NCI-H1694 treated with DMSO at 0.1 percent for 48 hours (cell line): ENCODE data around the gene CACNA2D2.

Experiments
- DNase-seq: peaks from one replicate; lab custom pipeline; 2025; lab: John Stamatoyannopoulos, UW

Gene CACNA2D2

GRCh38 chr3:50427217-50427616, 76.2 kb downstream of the CACNA2D2 start:
- no peak for DNase-seq

DNA sequence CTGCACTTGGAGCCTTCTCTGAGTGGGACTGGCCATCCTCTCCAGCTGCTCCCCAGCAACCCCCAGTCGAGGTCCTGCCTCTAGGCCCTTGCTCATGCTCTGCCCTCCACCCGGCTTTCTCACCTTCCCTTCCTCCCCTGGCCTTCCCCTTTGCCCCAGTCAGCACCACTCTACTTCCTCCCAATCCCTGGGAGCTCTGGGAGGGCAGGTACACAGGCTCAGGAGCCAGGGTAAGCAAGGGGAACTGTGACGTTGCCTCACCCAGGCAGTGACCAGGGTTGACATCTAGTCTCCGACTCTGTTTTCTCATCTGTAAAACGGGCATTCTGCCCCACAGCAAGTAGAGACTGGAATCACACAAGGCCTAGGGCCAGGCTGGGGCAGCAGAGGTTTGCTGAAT, 77.5 kb downstream of the CACNA2D2 start:
- no peak for DNase-seq

GRCh38 chr3:50423543-50423942, 79.9 kb downstream of the CACNA2D2 start:
- peak; percentile 6 for DNase-seq

- DNase-seq = no peak
These were observed 81.3 kb downstream of the CACNA2D2 start for GRCh38 chr3:50422153-50422552.

DNA sequence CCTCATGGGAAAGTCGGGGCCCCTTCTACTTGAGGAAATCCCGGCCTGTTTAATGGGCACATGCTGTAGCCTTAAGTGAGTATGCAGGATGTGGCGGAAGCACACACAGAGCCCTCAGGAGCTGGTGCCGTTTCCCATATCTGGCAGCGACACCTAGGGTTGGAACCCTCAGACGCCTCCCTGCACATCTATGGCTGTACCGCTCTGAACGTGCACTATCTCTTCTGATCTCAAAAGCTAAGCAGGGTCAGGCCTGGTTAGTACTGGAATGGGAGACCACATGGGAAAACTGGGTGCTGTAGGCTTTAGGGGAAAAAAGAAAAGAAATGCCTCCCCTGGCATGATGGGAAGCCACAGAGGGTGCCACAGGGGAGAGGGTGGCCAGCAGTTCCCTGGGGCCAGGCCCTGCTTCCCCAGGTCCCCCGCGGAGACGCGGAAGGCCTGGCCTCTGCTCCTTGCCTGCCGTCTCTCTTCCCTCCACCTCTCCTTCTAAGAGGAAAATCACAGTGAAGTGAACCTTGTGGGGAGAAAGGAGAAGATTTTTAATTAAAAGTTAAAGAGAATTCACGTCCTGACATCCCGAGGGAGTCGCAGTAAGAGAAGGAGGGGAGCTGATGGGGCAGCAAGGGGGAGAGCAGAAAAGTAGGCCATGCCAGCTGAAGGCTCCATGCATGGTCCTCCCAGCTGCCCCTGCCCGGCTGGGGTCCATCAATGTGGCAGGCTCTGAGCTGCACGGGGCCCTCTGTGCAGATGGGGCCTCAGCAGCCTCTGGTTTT, 83.7 kb downstream of the CACNA2D2 start:
- no peak for DNase-seq

GRCh38 chr3:50418850-50419249, 84.6 kb downstream of the CACNA2D2 start:
- DNase-seq = no peak

DNA sequence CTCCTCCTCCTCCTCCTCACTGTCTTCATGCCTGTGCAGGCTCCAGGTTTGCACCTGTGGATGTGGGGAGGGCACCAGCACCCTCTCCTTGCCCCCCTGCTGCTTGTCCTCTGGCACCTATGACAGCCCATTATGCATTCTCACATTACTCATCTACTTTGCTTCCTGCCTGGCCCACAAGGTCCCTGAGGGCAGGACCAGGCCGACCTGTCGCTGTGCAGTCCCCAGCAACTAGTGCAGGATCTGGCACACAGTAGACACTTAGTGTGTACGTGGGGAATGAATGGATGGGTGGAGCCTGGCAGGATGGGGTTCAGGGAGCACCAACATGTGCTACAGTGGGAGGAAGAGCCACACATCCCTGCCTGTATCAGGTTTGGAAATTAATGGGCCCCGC, 85.8 kb downstream of the CACNA2D2 start:
- DNase-seq = no peak

- DNase-seq = no peak
These were observed 86.4 kb downstream of the CACNA2D2 start for GRCh38 chr3:50416736-50417636.

DNA sequence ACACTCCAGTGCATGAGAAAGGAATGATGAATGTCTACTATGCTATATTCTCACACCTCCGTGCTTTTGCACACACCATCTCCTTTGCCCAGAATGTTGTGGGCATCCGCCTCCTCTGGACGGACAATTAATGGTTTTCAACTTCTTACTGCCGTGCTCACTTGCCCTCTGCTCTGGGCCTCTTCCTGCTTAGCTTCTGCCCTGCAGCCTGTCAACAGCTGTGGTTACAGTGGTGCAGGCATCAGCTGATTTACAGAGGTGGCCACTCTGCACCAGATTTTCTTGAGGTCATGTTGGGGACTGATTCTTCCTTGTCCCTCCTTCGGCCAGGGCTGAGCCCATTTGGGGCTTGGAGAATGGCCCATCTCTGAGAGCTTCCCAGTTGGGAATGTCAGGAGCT, 87.6 kb downstream of the CACNA2D2 start:
- no peak for DNase-seq

DNA sequence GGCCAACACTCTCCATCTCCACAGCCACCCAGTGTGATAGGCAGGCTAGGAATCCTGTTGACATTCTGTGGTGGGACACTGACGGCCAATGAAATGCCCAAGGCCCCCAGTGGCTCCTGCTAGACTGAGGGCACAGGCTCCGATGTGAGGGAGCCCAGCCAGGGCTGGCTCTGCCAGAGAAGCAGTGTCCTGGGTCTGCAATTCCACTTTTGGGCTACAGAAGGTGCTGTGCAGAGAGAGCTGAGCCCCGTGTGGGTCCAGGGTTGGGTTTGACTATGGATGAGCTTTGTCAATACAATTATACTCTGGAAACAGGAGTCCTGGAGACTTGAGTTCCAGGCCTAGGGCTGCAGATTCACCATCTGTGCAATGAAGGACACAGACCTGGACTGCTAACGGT, 88.4 kb downstream of the CACNA2D2 start:
- no peak for DNase-seq

GRCh38 chr3:50414616-50415015, 88.8 kb downstream of the CACNA2D2 start:
- DNase-seq = peak; percentile 12

- DNase-seq = no peak
These were observed 91.1 kb downstream of the CACNA2D2 start for GRCh38 chr3:50412231-50412754.

DNA sequence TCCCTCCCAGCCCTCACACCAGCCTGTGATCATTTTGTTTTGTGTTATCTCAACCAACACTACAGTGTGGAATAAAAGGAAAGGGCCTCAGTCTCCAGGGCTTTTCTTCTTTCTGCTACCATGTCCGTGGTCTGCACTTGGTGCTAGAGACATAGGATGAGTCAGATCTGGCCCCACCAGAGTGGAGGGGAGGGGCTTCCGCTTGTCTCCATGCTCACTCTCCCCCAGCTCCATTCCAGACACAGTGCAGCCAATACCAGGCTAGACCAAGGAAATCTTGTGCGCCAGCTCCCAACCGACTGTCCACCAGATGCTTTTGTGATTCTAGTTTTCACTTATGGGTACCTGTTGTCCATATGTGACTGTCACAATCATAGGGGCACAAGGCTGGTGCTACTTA, 92.2 kb downstream of the CACNA2D2 start:
- no peak for DNase-seq

DNA sequence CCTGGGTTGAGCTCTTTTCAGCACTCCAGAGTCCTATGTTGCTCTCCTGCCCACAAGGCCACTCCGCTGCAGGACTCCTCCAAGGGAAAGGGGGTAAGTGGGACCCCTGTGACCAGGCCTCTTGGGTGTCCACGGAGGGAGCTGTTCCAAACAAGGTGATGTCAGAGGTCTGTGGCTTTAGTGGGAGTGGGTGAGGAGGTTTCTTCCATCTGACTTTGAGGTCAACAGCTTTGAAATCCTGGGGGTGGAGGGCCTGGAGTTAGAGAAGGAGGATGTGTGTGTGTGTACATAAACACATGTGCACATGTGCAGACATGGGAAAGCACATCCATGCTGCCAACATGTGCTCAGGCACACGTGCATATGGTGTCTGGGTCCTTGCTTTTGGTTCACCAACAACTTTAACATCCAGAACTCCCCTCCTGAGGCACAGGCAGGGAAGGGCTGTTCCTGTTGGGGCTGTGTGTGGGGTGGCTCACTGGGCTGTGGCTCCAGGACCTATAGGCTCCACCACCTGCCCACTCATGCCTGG, 92.8 kb downstream of the CACNA2D2 start:
- DNase-seq = no peak

DNA sequence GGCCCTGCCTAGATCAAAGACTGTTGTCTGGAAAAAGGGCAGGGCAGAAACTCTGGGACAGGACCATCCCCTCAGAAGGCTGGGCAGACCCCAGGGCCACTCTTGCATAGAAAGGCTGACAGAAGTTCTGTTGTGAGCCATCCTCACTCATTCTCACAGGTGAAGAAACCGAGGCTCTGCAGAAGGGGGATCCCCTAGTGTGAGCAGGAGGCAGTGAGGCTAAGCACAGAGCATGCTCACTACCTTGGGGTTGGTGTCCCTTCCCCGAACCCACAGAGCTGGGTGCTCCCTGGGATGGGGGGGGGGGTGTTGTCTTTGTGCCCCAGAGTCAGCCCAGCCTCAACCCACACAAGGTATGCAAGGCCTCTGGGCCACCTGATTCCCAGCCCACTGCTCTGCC, 93.2 kb downstream of the CACNA2D2 start:
- no peak for DNase-seq

- peak; percentile 3 for DNase-seq
These were observed 94.9 kb downstream of the CACNA2D2 start for GRCh38 chr3:50408443-50408944.

DNA sequence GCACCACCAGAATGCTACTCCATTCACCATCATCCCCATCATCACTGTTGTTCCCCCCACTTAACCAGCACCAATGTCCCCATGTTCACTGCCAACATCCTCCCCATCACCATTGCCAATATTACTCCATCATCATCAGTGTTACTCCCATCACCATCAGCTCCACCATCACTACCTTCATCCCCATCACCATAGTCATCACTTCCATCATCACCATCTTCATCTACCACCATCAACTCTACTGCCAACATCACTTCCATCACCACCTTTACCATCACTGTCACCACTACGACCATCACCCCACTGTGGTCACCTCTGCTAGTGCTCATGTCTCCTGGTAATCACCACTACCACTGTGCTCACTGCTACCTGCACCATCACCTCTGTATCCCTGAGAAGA, 96.9 kb downstream of the CACNA2D2 start:
- DNase-seq = no peak

DNA sequence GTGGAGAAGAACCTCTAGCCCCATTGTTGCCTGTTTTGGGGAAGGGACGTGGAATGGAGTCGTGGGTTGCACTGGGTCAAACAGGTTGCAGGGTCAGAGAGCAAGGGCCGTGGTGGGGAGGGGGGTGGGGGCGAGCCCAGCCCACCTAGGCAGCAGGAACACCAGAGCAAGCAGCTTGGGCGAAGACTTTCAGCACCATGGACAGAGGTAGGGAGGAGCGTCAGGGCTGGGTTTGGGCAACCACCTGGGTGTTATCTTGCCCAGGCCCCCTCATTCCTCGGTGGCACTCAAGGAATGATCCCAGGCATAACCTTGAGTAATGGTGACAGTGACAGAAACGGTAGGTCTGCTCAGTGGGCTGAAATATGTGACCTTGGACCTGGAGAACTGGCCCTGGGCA, 98.2 kb downstream of the CACNA2D2 start:
- no peak for DNase-seq

- DNase-seq = no peak
These were observed 101.3 kb downstream of the CACNA2D2 start for GRCh38 chr3:50401978-50402595.

DNA sequence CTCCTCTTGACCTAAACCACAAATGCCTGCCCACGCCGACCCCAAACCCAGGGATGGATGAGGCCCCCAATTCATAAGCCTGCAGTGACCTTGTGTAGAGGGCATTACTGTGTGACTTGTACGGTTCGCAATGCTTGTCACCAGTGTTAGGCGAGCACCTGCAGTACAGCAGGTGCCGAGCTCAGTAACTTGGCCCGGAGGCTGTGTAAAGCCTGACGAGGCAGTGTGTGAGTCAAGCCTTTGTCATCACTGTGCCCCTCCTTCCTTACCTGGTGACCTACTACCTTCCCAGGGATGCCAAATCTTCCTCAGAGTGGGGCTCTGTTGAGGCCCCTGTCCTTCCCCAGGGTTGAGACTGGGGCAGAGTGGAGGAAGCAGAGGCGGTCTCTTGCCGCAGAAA, 106.9 kb downstream of the CACNA2D2 start:
- no peak for DNase-seq

GRCh38 chr3:50395070-50395860, 108.2 kb downstream of the CACNA2D2 start:
- DNase-seq = no peak
